DMS79 (cell line): ENCODE measurements around the gene RPL14.

Experiments
- DNase-seq: peaks from one replicate; lab custom pipeline; 2025; lab: John Stamatoyannopoulos, UW

RPL14 gene

GRCh38 chr3:40463579-40463978, 6.4 kb downstream of the RPL14 start:
- no peak for DNase-seq

- DNase-seq, result no peak
Measured at GRCh38 chr3:40464339-40465110, 7.4 kb downstream of the RPL14 start.

- no peak for DNase-seq
Measured at GRCh38 chr3:40465111-40465407, 7.9 kb downstream of the RPL14 start.

GRCh38 chr3:40465456-40465855, 8.3 kb downstream of the RPL14 start:
- DNase-seq, result no peak

- no peak for DNase-seq
Measured at GRCh38 chr3:40468018-40468417, 10.9 kb downstream of the RPL14 start.

- no peak for DNase-seq
Measured at GRCh38 chr3:40470701-40471100, 13.6 kb downstream of the RPL14 start.

- DNase-seq, result peak; percentile 20
Measured at GRCh38 chr3:40476478-40477470, 19.6 kb downstream of the RPL14 start, which contains the start of gene ZNF619. Gene ZNF619, plus strand, starts transcription at chr3:40477122. Its CDS starts 858 bp downstream, at chr3:40477980.

- no peak for DNase-seq
Measured at GRCh38 chr3:40477666-40478065, 20.5 kb downstream of the RPL14 start.

- DNase-seq, result no peak
Measured at GRCh38 chr3:40487172-40487571, 30.0 kb downstream of the RPL14 start.

GRCh38 chr3:40490916-40491315, 33.8 kb downstream of the RPL14 start:
- no peak for DNase-seq

- DNase-seq, result no peak
Measured at GRCh38 chr3:40494698-40495097, 37.6 kb downstream of the RPL14 start.

- no peak for DNase-seq
Measured at GRCh38 chr3:40497288-40497687, 40.1 kb downstream of the RPL14 start.

GRCh38 chr3:40499952-40500351, 42.8 kb downstream of the RPL14 start:
- no peak for DNase-seq

GRCh38 chr3:40502034-40502433, 44.9 kb downstream of the RPL14 start:
- no peak for DNase-seq

- DNase-seq, result peak; percentile 4
Measured at GRCh38 chr3:40504636-40505430, 47.7 kb downstream of the RPL14 start.

GRCh38 chr3:40505599-40506462, 48.7 kb downstream of the RPL14 start, which contains the start of gene ZNF620:
Gene ZNF620, plus strand, starts transcription at chr3:40506039. Its CDS starts 314 bp downstream, at chr3:40506353.
- DNase-seq, result peak; percentile 50

- DNase-seq, result no peak
Measured at GRCh38 chr3:40511031-40511718, 54.0 kb downstream of the RPL14 start.

GRCh38 chr3:40516201-40516600, 59.1 kb downstream of the RPL14 start:
- DNase-seq, result no peak

- no peak for DNase-seq
Measured at GRCh38 chr3:40518067-40518466, 60.9 kb downstream of the RPL14 start.
